SKM-1 treated with dmso at 0.1 percent for 144 hours (cell line): ENCODE measurements around the gene HTR4.
"Not testable (repeated sequence)": the region's sequence is repeated elsewhere in the genome, so short reads cannot be mapped to it uniquely, and the experiment has no call there.

Source experiments
- DNase-seq: peaks from one replicate; lab custom pipeline; 2025; ENCODE audit not compliant: unreplicated experiment; lab: John Stamatoyannopoulos, UW

The HTR4 gene

GRCh38 chr5:148482697-148483462 is 171.4 kb downstream of the HTR4 start:
- peak; percentile 60 for DNase-seq

DNA sequence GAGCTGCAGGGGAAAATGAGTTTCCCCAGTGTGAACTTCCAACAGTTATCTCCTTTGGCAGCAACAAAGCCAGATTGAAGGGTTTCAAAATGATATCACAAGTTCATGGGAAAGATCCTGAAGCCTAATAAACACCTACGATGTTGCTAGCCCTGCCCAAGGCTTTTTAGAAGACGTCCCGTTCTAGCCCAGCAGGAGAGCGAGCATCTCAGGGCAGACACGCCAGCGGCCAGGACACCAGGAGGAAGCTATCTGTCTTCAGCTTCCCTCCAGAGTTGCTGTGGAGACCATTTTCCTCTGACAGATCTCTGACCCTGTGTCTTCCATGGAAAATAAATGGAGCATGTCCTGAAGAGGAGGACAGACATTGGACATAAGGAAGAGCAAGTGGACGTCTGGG is 172.1 kb downstream of the HTR4 start:
- DNase-seq: no peak

DNA sequence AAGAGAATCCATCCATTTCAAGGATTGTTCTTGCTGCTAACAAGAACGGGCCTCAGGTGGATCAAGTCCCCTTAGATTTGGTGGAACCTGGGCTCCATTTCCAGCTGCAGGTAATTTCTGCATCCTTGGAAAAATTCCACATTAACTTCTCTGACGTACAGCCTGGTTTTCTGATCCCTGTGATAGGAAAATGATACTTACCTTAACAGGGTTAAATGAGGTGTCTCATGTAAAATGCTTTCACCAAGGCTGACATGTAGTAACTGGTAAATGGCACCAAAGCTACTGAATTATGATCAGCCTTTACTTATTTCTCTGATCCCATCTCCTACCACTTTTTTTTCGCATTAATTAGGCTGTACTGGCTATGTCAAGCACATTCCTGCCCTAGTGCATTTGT is 176.9 kb downstream of the HTR4 start:
- DNase-seq: no peak

- DNase-seq: no peak
These were observed 178.0 kb downstream of the HTR4 start for GRCh38 chr5:148476302-148476701.

- DNase-seq: no peak
These were observed 180.3 kb downstream of the HTR4 start for GRCh38 chr5:148474025-148474511.

GRCh38 chr5:148471379-148471778 is 182.9 kb downstream of the HTR4 start:
- DNase-seq: no peak

DNA sequence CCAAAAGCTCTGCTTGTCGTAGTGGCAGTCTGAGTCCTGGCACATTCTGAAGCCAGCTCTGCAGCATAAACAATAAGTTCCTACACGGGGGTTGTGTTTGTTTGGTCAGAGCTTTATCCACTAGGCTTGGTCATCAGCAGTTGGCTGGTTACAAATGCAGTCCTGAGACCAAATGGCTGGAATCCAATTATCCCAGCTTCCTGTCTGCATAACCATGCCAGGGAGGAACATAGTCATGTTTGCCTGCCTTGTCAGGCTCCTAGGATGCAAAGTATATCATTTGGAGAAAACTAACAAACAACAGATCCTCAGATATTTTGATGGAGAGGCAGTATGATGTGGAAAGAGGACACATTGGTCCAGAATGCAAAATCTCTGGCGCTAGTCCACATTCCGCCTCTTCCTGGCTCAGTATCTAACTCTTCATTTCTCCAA is 184.8 kb downstream of the HTR4 start:
- no peak for DNase-seq

DNA sequence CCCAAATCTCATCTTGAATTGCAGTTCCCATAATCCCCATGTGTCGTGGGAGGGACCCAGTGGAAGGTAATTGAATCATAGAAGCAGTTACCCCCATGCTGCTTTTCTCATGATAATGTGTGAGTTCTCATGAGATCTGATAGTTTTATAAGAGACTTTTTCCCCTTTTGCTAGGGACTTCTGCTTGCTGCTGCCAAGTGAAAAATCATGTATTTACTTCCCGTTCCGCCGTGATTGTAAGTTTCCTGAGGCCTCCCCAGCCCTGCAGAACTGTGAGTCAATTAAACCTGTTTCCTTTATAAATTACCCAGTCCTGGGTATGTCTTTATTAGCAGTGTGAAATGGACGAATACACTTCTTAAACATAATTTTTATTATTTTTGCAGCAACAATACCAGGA is 185.6 kb downstream of the HTR4 start:
- not testable (repeated sequence) for DNase-seq

GRCh38 chr5:148467958-148468357 is 186.4 kb downstream of the HTR4 start:
- DNase-seq: no peak

DNA sequence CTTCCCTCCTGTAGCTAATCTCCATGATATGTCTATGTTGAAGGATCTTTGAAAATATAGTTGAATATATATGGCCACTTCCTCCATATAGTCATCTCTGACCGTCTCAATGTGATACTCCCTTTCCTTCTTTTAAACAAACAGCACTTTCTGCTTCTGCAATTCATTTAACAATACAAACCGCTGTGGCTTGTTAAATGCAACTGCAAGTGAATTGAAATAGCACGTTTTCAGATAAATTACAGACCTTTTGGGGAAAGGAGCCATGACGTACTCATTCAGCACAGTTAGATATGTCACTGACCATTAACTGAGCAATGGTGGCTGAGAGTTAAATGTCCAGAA is 188.1 kb downstream of the HTR4 start:
- DNase-seq: peak; percentile 63

DNA sequence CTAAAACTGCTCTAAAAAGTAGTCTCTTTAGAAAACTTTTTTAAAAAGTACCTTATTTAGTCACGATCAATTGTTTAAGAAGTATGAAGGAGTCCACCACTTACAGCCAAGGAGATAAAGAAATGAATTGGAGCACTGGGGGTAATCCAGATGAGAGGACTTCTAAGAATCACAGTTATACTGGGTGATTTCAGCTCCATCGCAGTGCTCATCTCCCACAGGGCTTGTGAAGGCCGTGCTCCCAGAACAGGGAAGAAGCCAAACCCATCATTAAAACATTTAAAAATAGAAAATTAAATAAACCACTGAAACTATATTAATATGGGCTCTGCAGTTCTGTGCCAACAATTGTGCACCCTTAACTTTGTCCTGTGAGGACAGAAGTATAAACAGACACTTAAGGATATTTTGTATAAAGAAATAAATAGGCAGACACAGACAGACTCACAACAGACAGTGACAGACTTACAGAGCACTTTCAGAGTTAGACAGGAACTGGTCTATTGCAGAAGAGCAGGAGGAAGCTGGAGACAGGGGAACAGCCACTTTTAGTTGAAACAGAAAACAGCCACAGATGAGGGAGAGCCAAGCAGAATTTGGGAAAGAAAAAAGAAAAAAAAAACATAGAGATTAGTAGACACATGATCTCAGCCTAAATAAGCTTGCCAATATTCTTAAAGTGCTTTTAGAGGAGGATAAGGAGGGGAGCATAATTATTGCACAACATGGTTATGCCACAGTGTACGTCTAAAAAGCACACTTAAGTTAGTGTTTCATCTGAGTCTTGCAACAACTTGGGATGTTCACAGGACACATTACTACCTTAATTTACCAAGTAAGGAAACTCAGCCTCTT is 188.7 kb downstream of the HTR4 start:
- DNase-seq: peak; percentile 74

DNA sequence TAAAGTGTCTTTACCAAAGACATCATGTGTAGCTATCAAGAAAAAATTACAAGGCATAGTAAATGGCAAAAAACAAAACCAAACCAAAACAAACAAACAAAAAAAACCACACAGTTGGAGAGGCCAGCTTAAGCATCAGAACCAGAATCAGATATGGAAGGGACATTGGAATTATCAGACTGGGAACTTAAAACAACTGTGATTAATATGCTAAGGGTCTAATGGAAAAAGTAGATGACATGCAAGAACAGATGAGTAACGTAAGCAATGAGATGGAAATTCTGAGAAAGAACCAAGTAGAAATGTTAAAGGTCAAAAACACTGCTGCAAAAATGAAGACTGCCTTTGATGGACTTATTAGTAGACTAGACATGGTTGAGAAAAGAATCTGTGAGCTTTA is 194.7 kb downstream of the HTR4 start:
- DNase-seq: no peak

- DNase-seq: no peak
These were observed 196.1 kb downstream of the HTR4 start for GRCh38 chr5:148458036-148458888.

GRCh38 chr5:148457183-148457620 is 197.1 kb downstream of the HTR4 start:
- no peak for DNase-seq

DNA sequence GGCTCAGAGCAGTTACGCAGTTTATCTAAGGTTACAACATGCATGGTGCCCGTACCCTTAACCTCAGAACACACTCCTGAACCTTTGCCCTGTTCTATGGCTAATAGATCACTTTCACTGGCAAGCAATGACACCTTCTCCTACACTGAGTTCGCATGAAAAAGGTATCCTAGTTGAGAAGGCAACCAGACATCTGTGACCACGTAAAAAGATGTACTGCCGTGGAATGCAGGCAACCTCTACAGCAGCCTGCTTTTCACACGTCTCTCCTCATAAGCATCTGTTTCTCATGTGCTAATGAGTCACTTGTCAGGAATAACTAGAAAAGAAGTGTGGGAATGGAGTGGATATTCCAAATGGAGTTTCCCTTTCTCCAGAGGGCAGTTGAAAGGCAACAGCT is 199.1 kb downstream of the HTR4 start:
- DNase-seq: no peak

GRCh38 chr5:148454576-148454975 is 199.8 kb downstream of the HTR4 start:
- DNase-seq: no peak

- DNase-seq: no peak
These were observed 201.7 kb downstream of the HTR4 start for GRCh38 chr5:148452499-148453193.

GRCh38 chr5:148446611-148447010 is 207.7 kb downstream of the HTR4 start:
- DNase-seq: no peak

DNA sequence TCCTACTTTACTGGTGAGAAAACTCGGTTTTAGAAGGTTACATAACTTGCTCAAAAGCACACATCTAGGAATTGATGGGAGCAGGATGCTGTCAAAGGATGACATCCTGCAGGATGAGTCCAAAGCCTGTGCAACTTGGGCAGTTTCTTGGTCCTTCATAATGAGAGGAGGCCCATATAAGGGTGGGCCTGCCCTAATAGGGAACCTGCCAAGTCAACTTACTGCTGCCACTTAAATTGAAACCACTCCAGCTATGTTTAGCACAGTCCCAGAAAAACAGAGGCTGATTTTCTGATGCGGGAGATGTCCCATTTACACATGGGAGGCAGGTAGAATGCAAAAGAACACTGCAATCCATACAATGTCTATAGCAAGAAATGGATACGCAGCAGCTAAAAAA is 208.7 kb downstream of the HTR4 start:
- DNase-seq: no peak

- peak; percentile 28 for DNase-seq
These were observed 210.3 kb downstream of the HTR4 start for GRCh38 chr5:148443998-148444397.

- no peak for DNase-seq
These were observed 211.1 kb downstream of the HTR4 start for GRCh38 chr5:148443241-148443640.
